ENCODE data around the gene SLC16A4.

Gene SLC16A4

GRCh38 chr1:110326826-110327225 is 64.0 kb downstream of the SLC16A4 start:
- no peak for DNase-seq (ENCODE audit: low read depth)

- DNase-seq (ENCODE audit: low read depth), result no peak
These were observed 66.2 kb downstream of the SLC16A4 start for GRCh38 chr1:110324667-110325066.

- no peak for DNase-seq (ENCODE audit: low read depth)
These were observed 69.0 kb downstream of the SLC16A4 start for GRCh38 chr1:110321846-110322245.

GRCh38 chr1:110321045-110321444 is 69.8 kb downstream of the SLC16A4 start:
- no peak for DNase-seq (ENCODE audit: low read depth)

- no peak for DNase-seq (ENCODE audit: low read depth)
These were observed 70.7 kb downstream of the SLC16A4 start for GRCh38 chr1:110320168-110320518.

GRCh38 chr1:110319332-110320167 is 71.3 kb downstream of the SLC16A4 start:
- DNase-seq (ENCODE audit: low read depth), result no peak

- DNase-seq (ENCODE audit: low read depth), result no peak
These were observed 72.8 kb downstream of the SLC16A4 start for GRCh38 chr1:110318046-110318445.

- no peak for DNase-seq (ENCODE audit: low read depth)
These were observed 74.1 kb downstream of the SLC16A4 start for GRCh38 chr1:110316735-110317134.

Measured in T follicular helper cell (primary cell).